WTC11 (cell line): Measurements from ENCODE around the gene SLC38A3. TPM values are rescaled to one million over a fixed set of nuclear protein-coding genes. Genes with fewer than 3 reads are reported as not detected.

Experiments used
- ATAC-seq: fragments of 200-7000 bp; cut with Tn5 transposase; 2 replicates; pipeline ENCODE4 v1.10.0; 2021; ENCODE audit warnings: mild to moderate bottlenecking, moderate library complexity
- CTCF ChIA-PET: fragments of 300-600 bp; sonication (Branson Sonifier 250); formaldehyde crosslinking; loops from one replicate; lab custom pipeline; 2021; ENCODE audit warnings: antibody characterized with exemption; lab: Charles Lee
- POLR2A ChIA-PET: fragments of 350-600 bp; sonication (Branson Sonifier 250); formaldehyde crosslinking; loops from one replicate; lab custom pipeline; 2021; ENCODE audit warnings: antibody characterized with exemption; lab: Charles Lee
- DNase-seq: peaks from one replicate; pipeline ENCODE4 v3.0.0; 2021; ENCODE audit warnings: low spot score
- H3K27ac Mint-ChIP-seq: 2 replicates; pipeline ENCODE4 v1.8.0; 2021; ENCODE audit warnings: mixed read lengths
- H3K27me3 Mint-ChIP-seq: 2 replicates; pipeline ENCODE4 v1.8.0; 2021; ENCODE audit warnings: low read depth, mild to moderate bottlenecking, moderate library complexity, mixed read lengths
- H3K36me3 Mint-ChIP-seq: 2 replicates; pipeline ENCODE4 v1.8.0; 2021; ENCODE audit warnings: mixed read lengths
- H3K4me1 Mint-ChIP-seq: 2 replicates; pipeline ENCODE4 v1.8.0; 2022; ENCODE audit warnings: mixed read lengths
- H3K4me3 Mint-ChIP-seq: 2 replicates; pipeline ENCODE4 v1.8.0; 2021; ENCODE audit warnings: mild to moderate bottlenecking, moderate library complexity, mixed read lengths
- H3K9me3 Mint-ChIP-seq: 2 replicates; pipeline ENCODE4 v1.8.0; 2021; ENCODE audit warnings: mixed read lengths
- ARID4B ChIP-seq: sonication (generic); formaldehyde crosslinking; IDR thresholded peaks from 2 replicates; pipeline ENCODE4 v1.8.0; 2023; ENCODE audit warnings: missing genetic modification reagents, mild to moderate bottlenecking, borderline replicate concordance
- ATF2 ChIP-seq: sonication (generic); formaldehyde crosslinking; IDR thresholded peaks from 2 replicates; pipeline ENCODE4 v1.8.1; 2022; ENCODE audit warnings: low read depth, missing genetic modification reagents, borderline replicate concordance
- ATF6 ChIP-seq: sonication (generic); formaldehyde crosslinking; IDR thresholded peaks from 2 replicates; pipeline ENCODE4 v1.8.1; 2023; ENCODE audit warnings: mild to moderate bottlenecking, missing genetic modification reagents
- CDX4 ChIP-seq: fragments of 250-450 bp; sonication (Bioruptor Pico); IDR thresholded peaks from 2 replicates; pipeline ENCODE4 v1.9.0; 2021; ENCODE audit warnings: moderate library complexity, mild to moderate bottlenecking, inconsistent platforms, borderline replicate concordance
- CREM ChIP-seq: sonication (generic); formaldehyde crosslinking; IDR thresholded peaks from 2 replicates; pipeline ENCODE4 v1.8.1; 2022; ENCODE audit warnings: mild to moderate bottlenecking, missing genetic modification reagents, moderate library complexity
- GABPB1 ChIP-seq: sonication (generic); formaldehyde crosslinking; IDR thresholded peaks from 2 replicates; pipeline ENCODE4 v1.8.1; 2023; ENCODE audit warnings: mild to moderate bottlenecking, missing genetic modification reagents
- PRDM15 ChIP-seq: sonication (generic); formaldehyde crosslinking; IDR thresholded peaks from 2 replicates; pipeline ENCODE4 v1.8.0; 2022; ENCODE audit warnings: missing genetic modification reagents
- STAT6 ChIP-seq: sonication (generic); formaldehyde crosslinking; conservative IDR thresholded peaks from 2 replicates; pipeline ENCODE4 v1.8.1; 2023; ENCODE audit warnings: mild to moderate bottlenecking, low read depth, missing genetic modification reagents, moderate library complexity
- USF1 ChIP-seq: sonication (generic); formaldehyde crosslinking; IDR thresholded peaks from 2 replicates; pipeline ENCODE4 v1.8.0; 2022; ENCODE audit warnings: mild to moderate bottlenecking, missing genetic modification reagents
- ZBTB43 ChIP-seq: sonication (generic); formaldehyde crosslinking; IDR thresholded peaks from 2 replicates; pipeline ENCODE4 v1.8.1; 2023; ENCODE audit warnings: mild to moderate bottlenecking, missing genetic modification reagents
- total RNA-seq: library from RNA; stranded (reverse); gene quantifications from 3 replicates; pipeline ENCODE4 v1.2.3, GENCODE V29; 2021

SLC38A3 gene
- total RNA-seq, 1 experiment from 2014 or later: 0.90 TPM

- no peak for TF ChIP-seq ATF2 (CRISPR knock-in tag)
- no peak for TF ChIP-seq STAT6 (CRISPR knock-in tag)
- no peak for TF ChIP-seq ZBTB43 (CRISPR knock-in tag)
- TF ChIP-seq CDX4 (CRISPR knock-in tag): no peak
- no peak for TF ChIP-seq PRDM15 (CRISPR knock-in tag)
- no peak for TF ChIP-seq USF1 (CRISPR knock-in tag)
Observed at GRCh38 chr3:50170689-50171088, 34.4 kb upstream of the SLC38A3 start (continued).

GRCh38 chr3:50171540-50172301 is 33.4 kb upstream of the SLC38A3 start:
- Mint-ChIP-seq H3K27me3 (no peaks in the 10 kb centered on the region), H3K4me3 (no peak overlapping the region), H3K27ac (no peak overlapping the region), H3K36me3 (peaks cover 19% of the 10 kb centered on the region), H3K4me1 (peaks cover 24% of the 10 kb centered on the region), H3K9me3 (no peaks in the 10 kb centered on the region)
- DNase-seq: no peak
- no peak for ATAC-seq
- ChIA-PET POLR2A (no interaction called here), CTCF (interaction anchor here (0.5 to 1.9 kb wide), 5 partner anchors 18 to 75 kb away, joined by 3 to 6 read pairs (median 3); no protein-coding TSS in a partner anchor)
- TF ChIP-seq CREM (no peak), GABPB1 (peak; percentile 87)

GRCh38 chr3:50172626-50173220 is 32.3 kb upstream of the SLC38A3 start:
- DNase-seq: no peak
- CTCF ChIA-PET: interaction anchor here (0.5 to 1.9 kb wide), 7 partner anchors 16 to 114 kb away, joined by 3 to 6 read pairs (median 3); no protein-coding TSS in a partner anchor
- no peaks in the 10 kb centered on the region for H3K9me3 Mint-ChIP-seq
- TF ChIP-seq ARID4B (CRISPR knock-in tag) (no peak), ATF6 (no peak)

More at GRCh38 chr3:50172626-50173220, 32.3 kb upstream of the SLC38A3 start:
- Mint-ChIP-seq H3K36me3 (peaks cover 26% of the 10 kb centered on the region), H3K4me3 (no peak overlapping the region), H3K27ac (no peak overlapping the region), H3K4me1 (peaks cover 17% of the 10 kb centered on the region), H3K27me3 (no peaks in the 10 kb centered on the region)
- POLR2A ChIA-PET: interaction anchor here (1.0 to 1.3 kb wide), 2 partner anchors 10 to 16 kb away, joined by 3 to 6 read pairs; no protein-coding TSS in a partner anchor
- ATAC-seq: no peak
